Right kidney (tissue), 1 donor: ENCODE results near the gene MGAT3.

Experiments
- DNase-seq: peaks from one replicate; pipeline ENCODE4 v3.0.0-alpha.2; 2016

The MGAT3 gene

GRCh38 chr22:39427751-39428596 lies 28.8 kb upstream of the MGAT3 start:
- DNase-seq: no peak

GRCh38 chr22:39428597-39429071 lies 28.2 kb upstream of the MGAT3 start:
- DNase-seq: no peak

- DNase-seq: no peak
Measured at GRCh38 chr22:39429186-39429585, 27.6 kb upstream of the MGAT3 start.

GRCh38 chr22:39429916-39430575 lies 26.8 kb upstream of the MGAT3 start:
- DNase-seq: no peak

GRCh38 chr22:39430576-39431150 lies 26.1 kb upstream of the MGAT3 start:
- no peak for DNase-seq

GRCh38 chr22:39431216-39431801 lies 25.5 kb upstream of the MGAT3 start:
- no peak for DNase-seq

- DNase-seq: no peak
Measured at GRCh38 chr22:39431821-39432251, 25.0 kb upstream of the MGAT3 start.

GRCh38 chr22:39432361-39432811 lies 24.4 kb upstream of the MGAT3 start:
- no peak for DNase-seq

GRCh38 chr22:39433476-39434242 lies 23.2 kb upstream of the MGAT3 start:
- no peak for DNase-seq

- no peak for DNase-seq
Measured at GRCh38 chr22:39434243-39434653, 22.6 kb upstream of the MGAT3 start.

- no peak for DNase-seq
Measured at GRCh38 chr22:39434721-39435120, 22.1 kb upstream of the MGAT3 start.

GRCh38 chr22:39435616-39436015 lies 21.2 kb upstream of the MGAT3 start:
- DNase-seq: no peak

- no peak for DNase-seq
Measured at GRCh38 chr22:39437791-39438704, 18.8 kb upstream of the MGAT3 start.

- no peak for DNase-seq
Measured at GRCh38 chr22:39439170-39439569, 17.6 kb upstream of the MGAT3 start.

- no peak for DNase-seq
Measured at GRCh38 chr22:39443398-39443797, 13.4 kb upstream of the MGAT3 start.

GRCh38 chr22:39444247-39444800 lies 12.5 kb upstream of the MGAT3 start:
- no peak for DNase-seq

GRCh38 chr22:39444937-39445465 lies 11.8 kb upstream of the MGAT3 start:
- DNase-seq: no peak

- DNase-seq: no peak
Measured at GRCh38 chr22:39445678-39446077, 11.1 kb upstream of the MGAT3 start.

GRCh38 chr22:39446239-39446721 lies 10.5 kb upstream of the MGAT3 start:
- no peak for DNase-seq
